AG08395 (cell line): Measurements from ENCODE around the gene MCHR1.

Source experiments
- DNase-seq: peaks from one replicate; pipeline ENCODE4 v3.0.0; 2012; ENCODE audit warnings: mixed read lengths, low spot score

Gene MCHR1

DNA sequence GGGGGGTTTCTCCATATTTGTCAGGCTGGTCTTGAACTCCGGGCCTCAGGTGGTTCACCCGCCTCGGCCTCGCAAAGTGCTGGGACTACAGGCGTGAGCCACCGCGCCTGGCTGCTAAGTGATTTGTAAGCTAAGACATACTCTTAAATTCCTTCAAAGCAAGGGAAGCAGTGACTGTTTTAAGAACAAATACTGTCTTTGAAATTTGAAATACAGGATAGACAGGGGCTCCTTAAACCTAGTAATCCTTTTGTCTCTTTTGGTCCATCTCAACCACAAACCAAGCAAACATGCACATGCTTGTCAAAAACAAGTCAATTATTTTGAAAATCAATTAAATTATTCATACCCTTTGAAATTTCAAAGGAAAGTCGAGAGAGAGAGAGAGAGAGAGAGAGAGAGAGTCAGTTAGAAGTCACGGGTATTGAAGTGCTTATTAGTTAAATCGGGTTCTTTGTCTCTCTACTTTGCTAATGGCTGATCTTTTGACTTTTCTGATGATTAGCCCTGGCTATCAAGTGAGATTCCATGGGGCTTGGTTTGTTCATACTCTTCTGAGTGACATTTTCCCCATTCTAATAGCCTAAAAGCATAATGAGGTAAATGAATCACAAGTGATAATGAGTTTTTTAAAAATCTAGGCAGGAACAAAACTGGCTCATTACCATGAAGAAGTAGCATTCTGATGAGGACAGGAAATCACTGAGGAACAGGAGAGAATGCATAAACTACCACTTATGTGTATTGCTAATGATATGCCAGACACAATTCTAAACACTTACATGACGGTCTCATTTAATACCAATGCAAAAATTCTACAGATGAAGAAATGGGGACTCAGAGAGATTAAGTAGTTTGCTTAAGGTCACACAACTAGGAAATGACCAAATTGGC lies 48.0 kb downstream of the MCHR1 start:
- no peak for DNase-seq

DNA sequence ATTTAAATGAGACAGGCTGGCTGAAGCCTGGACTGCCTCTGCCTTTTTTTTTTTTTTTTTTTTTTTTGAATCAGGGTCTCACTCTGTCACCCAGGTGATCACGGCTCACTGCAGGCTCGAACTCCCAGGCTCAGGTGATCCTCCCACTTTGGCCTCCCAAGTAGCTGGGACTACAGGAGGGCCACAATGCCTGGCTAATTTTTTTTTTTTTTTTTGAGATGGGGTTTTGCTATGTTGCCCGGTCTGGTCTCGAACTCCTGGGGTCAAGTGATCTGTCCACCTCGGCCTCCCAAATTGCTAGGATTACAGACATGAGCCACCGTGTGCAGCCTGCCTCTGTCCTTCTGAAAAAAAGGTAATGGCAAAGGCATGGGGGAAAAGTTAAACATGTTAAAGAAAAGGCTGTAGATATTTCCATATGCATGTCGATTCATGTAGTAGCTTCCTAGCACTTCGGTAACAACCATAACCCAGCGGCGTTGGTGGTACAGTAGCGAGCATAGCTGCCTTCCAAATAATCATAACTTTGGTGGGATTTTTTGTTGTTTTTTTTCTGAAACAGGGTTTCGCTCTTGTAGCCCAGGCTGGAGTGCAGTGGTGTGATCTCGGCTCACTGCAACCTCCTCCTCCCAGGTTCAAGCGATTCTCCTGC lies 48.8 kb downstream of the MCHR1 start:
- DNase-seq = no peak

DNA sequence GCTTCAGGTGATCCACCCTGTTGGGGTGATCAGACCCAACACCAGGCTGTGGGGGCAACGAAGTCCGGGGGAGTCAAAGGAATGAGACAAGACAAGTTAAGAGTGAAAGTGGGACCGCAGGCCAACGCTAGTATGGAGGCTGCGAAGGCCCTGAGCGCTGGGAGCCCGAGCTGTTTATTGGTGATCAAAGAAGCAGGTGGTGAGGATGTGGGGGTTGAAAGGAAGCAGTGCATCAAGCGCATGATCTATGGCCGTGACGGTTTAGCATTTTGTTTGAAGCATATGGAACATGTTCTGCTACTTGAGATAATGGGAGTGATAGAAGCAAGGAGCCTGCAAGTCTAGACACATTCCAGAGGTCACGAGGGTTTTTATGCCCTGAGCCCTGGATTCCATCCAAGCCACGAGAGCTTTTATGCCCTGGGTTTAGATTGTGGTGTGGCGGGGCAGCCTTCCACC lies 49.5 kb downstream of the MCHR1 start:
- no peak for DNase-seq

DNA sequence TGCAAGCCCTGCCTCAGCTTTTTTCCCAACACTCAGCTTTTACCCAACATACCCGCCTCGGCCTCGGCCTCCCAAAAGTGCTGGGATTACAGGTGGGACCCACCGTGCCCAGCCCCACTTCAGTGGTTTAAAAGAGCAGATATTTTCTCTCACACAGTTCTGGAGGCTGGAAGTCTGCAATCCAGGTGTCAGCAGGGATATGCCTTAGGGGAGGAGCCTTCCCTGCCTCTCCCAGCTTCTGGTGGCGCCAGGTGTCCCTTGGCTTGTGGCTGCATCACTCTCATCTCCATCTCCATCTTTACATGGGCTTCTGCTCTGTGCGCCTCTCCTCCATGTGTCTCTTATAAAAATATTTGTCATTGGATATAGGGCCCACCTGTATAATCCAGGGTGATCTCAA lies 50.0 kb downstream of the MCHR1 start:
- DNase-seq = no peak
